ACC112 (cell line): Measurements from ENCODE around the gene CFAP97D2.

Experiments used
- H2AFZ ChIP-seq: fragments of 200-600 bp; sonication (generic); one replicate; pipeline ENCODE4 v1.6.0; 2017; ENCODE audit warnings: antibody characterized with exemption, low read length; ENCODE audit not compliant: unreplicated experiment
- H3K27ac ChIP-seq: fragments of 200-600 bp; sonication (generic); 2 replicates; pipeline ENCODE4 v1.5.1; 2014; ENCODE audit warnings: low read depth, mild to moderate bottlenecking, antibody characterized with exemption, low read length, moderate library complexity
- H3K27me3 ChIP-seq: fragments of 200-600 bp; sonication (generic); 2 replicates; pipeline ENCODE4 v1.6.1; 2014; ENCODE audit warnings: mild to moderate bottlenecking, antibody characterized with exemption, low read length, moderate library complexity, mixed read lengths; ENCODE audit not compliant: insufficient read depth
- H3K36me3 ChIP-seq: fragments of 200-600 bp; sonication (generic); 2 replicates; pipeline ENCODE4 v1.6.1; 2016; ENCODE audit warnings: mild to moderate bottlenecking, antibody characterized with exemption, low read length, moderate library complexity, mixed read lengths; ENCODE audit not compliant: insufficient read depth
- H3K4me1 ChIP-seq: fragments of 200-600 bp; sonication (generic); one replicate; pipeline ENCODE4 v1.6.1; 2016; ENCODE audit warnings: low read length, mixed read lengths; ENCODE audit not compliant: insufficient read depth, unreplicated experiment, control insufficient read depth
- H3K4me3 ChIP-seq: fragments of 200-600 bp; sonication (generic); 2 replicates; pipeline ENCODE4 v1.5.1; 2014; ENCODE audit warnings: mild to moderate bottlenecking, low read depth, low read length
- H3K79me2 ChIP-seq: fragments of 200-600 bp; sonication (generic); one replicate; pipeline ENCODE4 v1.6.0; 2016; ENCODE audit warnings: low read length; ENCODE audit not compliant: control insufficient read depth, unreplicated experiment, insufficient read depth

Gene CFAP97D2

GRCh38 chr13:114202581-114202980 is 23.5 kb downstream of the CFAP97D2 start:
- no peaks in the 10 kb centered on the region for H3K36me3 ChIP-seq
- no peaks in the 10 kb centered on the region for H3K79me2 ChIP-seq
- no peak overlapping the region for H2AFZ ChIP-seq
- H3K27ac ChIP-seq, result no peak overlapping the region
- H3K4me1 ChIP-seq, result no peaks in the 10 kb centered on the region
- no peak overlapping the region for H3K4me3 ChIP-seq
- H3K27me3 ChIP-seq, result peaks cover 10% of the 10 kb centered on the region; the same call in 1 of the 2 replicates

GRCh38 chr13:114203536-114203935 is 24.5 kb downstream of the CFAP97D2 start:
- no peak overlapping the region for H3K4me3 ChIP-seq
- no peaks in the 10 kb centered on the region for H3K4me1 ChIP-seq
- H3K27me3 ChIP-seq, result peaks cover 10% of the 10 kb centered on the region; the same call in 1 of the 2 replicates
- no peak overlapping the region for H3K27ac ChIP-seq
- H3K79me2 ChIP-seq, result no peaks in the 10 kb centered on the region
- H2AFZ ChIP-seq, result no peak overlapping the region
- H3K36me3 ChIP-seq, result no peaks in the 10 kb centered on the region

- H3K27ac ChIP-seq, result no peak overlapping the region
- no peaks in the 10 kb centered on the region for H3K79me2 ChIP-seq
Observed at GRCh38 chr13:114204894-114205293, 25.8 kb downstream of the CFAP97D2 start.

GRCh38 chr13:114208134-114208533 is 29.1 kb downstream of the CFAP97D2 start:
- H3K36me3 ChIP-seq, result no peaks in the 10 kb centered on the region
- H3K27ac ChIP-seq, result no peak overlapping the region
- H3K79me2 ChIP-seq, result no peaks in the 10 kb centered on the region
- no peak overlapping the region for H2AFZ ChIP-seq
- H3K4me1 ChIP-seq, result no peaks in the 10 kb centered on the region
- H3K27me3 ChIP-seq, result peaks cover 7% of the 10 kb centered on the region; the same call in 1 of the 2 replicates
- no peak overlapping the region for H3K4me3 ChIP-seq

More at GRCh38 chr13:114204894-114205293, 25.8 kb downstream of the CFAP97D2 start:
- H2AFZ ChIP-seq, result no peak overlapping the region
- H3K4me1 ChIP-seq, result no peaks in the 10 kb centered on the region
- no peaks in the 10 kb centered on the region for H3K36me3 ChIP-seq
- H3K4me3 ChIP-seq, result no peak overlapping the region
- peaks cover 10% of the 10 kb centered on the region; the same call in 1 of the 2 replicates for H3K27me3 ChIP-seq

- Histone ChIP-seq H3K27me3 (no peaks in the 10 kb centered on the region), H3K4me3 (no peak overlapping the region), H3K36me3 (no peaks in the 10 kb centered on the region), H3K4me1 (no peaks in the 10 kb centered on the region), H3K27ac (no peak overlapping the region; the same call in 1 of the 2 replicates), H3K79me2 (no peaks in the 10 kb centered on the region), H2AFZ (no peak overlapping the region)
Observed at GRCh38 chr13:114211446-114212157, 32.5 kb downstream of the CFAP97D2 start.

- no peaks in the 10 kb centered on the region for H3K27me3 ChIP-seq
- no peaks in the 10 kb centered on the region for H3K4me1 ChIP-seq
- H3K27ac ChIP-seq, result no peak overlapping the region; the same call in 1 of the 2 replicates
- no peaks in the 10 kb centered on the region for H3K79me2 ChIP-seq
- H2AFZ ChIP-seq, result no peak overlapping the region
- H3K4me3 ChIP-seq, result no peak overlapping the region
- H3K36me3 ChIP-seq, result no peaks in the 10 kb centered on the region
Observed at GRCh38 chr13:114212158-114212495, 33.1 kb downstream of the CFAP97D2 start.

- H3K27ac ChIP-seq, result no peak overlapping the region
- H3K36me3 ChIP-seq, result no peaks in the 10 kb centered on the region
- no peaks in the 10 kb centered on the region for H3K27me3 ChIP-seq
- H3K4me1 ChIP-seq, result no peaks in the 10 kb centered on the region
- H3K79me2 ChIP-seq, result no peaks in the 10 kb centered on the region
- H2AFZ ChIP-seq, result no peak overlapping the region
- H3K4me3 ChIP-seq, result no peak overlapping the region
Observed at GRCh38 chr13:114213980-114214379, 34.9 kb downstream of the CFAP97D2 start.

GRCh38 chr13:114219392-114219791 is 40.3 kb downstream of the CFAP97D2 start:
- Histone ChIP-seq H3K27ac (no peak overlapping the region), H2AFZ (no peak overlapping the region), H3K4me1 (peaks cover 6% of the 10 kb centered on the region), H3K27me3 (no peaks in the 10 kb centered on the region), H3K36me3 (no peaks in the 10 kb centered on the region), H3K79me2 (no peaks in the 10 kb centered on the region), H3K4me3 (no peak overlapping the region)

- peak overlapping the region; percentile 75 for H2AFZ ChIP-seq
- peak overlapping the region; percentile 5; the same call in 1 of the 2 replicates for H3K27ac ChIP-seq
- no peaks in the 10 kb centered on the region for H3K36me3 ChIP-seq
- peak overlapping the region; percentile 39; the same call in 1 of the 2 replicates for H3K4me3 ChIP-seq
- no peaks in the 10 kb centered on the region for H3K27me3 ChIP-seq
- peaks cover 6% of the 10 kb centered on the region for H3K4me1 ChIP-seq
- no peaks in the 10 kb centered on the region for H3K79me2 ChIP-seq
Observed at GRCh38 chr13:114222461-114222968, 43.5 kb downstream of the CFAP97D2 start.

GRCh38 chr13:114224201-114224600 is 45.1 kb downstream of the CFAP97D2 start:
- Histone ChIP-seq H3K79me2 (no peaks in the 10 kb centered on the region), H3K27ac (no peak overlapping the region), H3K27me3 (0 out of 2 replicates have a peak, but pooled peaks cover under 1% of the 10 kb centered on the region), H3K36me3 (no peaks in the 10 kb centered on the region), H2AFZ (no peak overlapping the region), H3K4me3 (no peak overlapping the region), H3K4me1 (peaks cover 6% of the 10 kb centered on the region)

GRCh38 chr13:114225610-114226009 is 46.6 kb downstream of the CFAP97D2 start:
- Histone ChIP-seq H3K4me3 (no peak overlapping the region), H3K4me1 (peaks cover 6% of the 10 kb centered on the region), H3K27ac (no peak overlapping the region), H3K27me3 (0 out of 2 replicates have a peak, but pooled peaks cover 9% of the 10 kb centered on the region), H3K79me2 (no peaks in the 10 kb centered on the region), H2AFZ (no peak overlapping the region), H3K36me3 (no peaks in the 10 kb centered on the region)
